ENCODE data around the gene EID2B. TPM values are rescaled to one million over a fixed set of nuclear protein-coding genes. Genes with fewer than 3 reads are reported as not detected.

Gene EID2B
- polyA plus RNA-seq, 1 donor, result 2.0 TPM

GRCh38 chr19:39501340-39501739 is 31.3 kb downstream of the EID2B start:
- H3K27ac ChIP-seq (ENCODE audit: low read length), result no peak overlapping the region
- DNase-seq, result no peak
- H3K27me3 ChIP-seq (ENCODE audit: control insufficient read depth, insufficient read depth, low read length), result peaks cover 85% of the 10 kb centered on the region
- WGBS (ENCODE audit: insufficient coverage, low lambda C conversion rate), result 100% methylated on average over 1 of the region's 5 CpGs
- peaks cover 7% of the 10 kb centered on the region for H3K4me1 ChIP-seq (ENCODE audit: control insufficient read depth, insufficient read depth, low read length)
- no peaks in the 10 kb centered on the region for H3K36me3 ChIP-seq (ENCODE audit: control insufficient read depth, insufficient read depth, low read length)
- H3K9me3 ChIP-seq (ENCODE audit: control insufficient read depth, low read depth, low read length), result peaks cover 14% of the 10 kb centered on the region
- H3K4me3 ChIP-seq (ENCODE audit: low read length), result no peak overlapping the region

GRCh38 chr19:39500543-39500942 is 32.1 kb downstream of the EID2B start:
- H3K27me3 ChIP-seq (ENCODE audit: control insufficient read depth, insufficient read depth, low read length), result peaks cover 84% of the 10 kb centered on the region
- WGBS (ENCODE audit: insufficient coverage, low lambda C conversion rate), result no CpG with 5 or more reads among the region's 4 CpGs
- no peak overlapping the region for H3K4me3 ChIP-seq (ENCODE audit: low read length)

GRCh38 chr19:39499932-39500331 is 32.7 kb downstream of the EID2B start:
- WGBS (ENCODE audit: insufficient coverage, low lambda C conversion rate), result no CpG with 5 or more reads among the region's 8 CpGs
- Histone ChIP-seq H3K27me3 (ENCODE audit: control insufficient read depth, insufficient read depth, low read length) (peaks cover 78% of the 10 kb centered on the region), H3K4me3 (ENCODE audit: low read length) (no peak overlapping the region)

More at GRCh38 chr19:39500543-39500942, 32.1 kb downstream of the EID2B start:
- H3K9me3 ChIP-seq (ENCODE audit: control insufficient read depth, low read depth, low read length), result peaks cover 14% of the 10 kb centered on the region
- no peaks in the 10 kb centered on the region for H3K36me3 ChIP-seq (ENCODE audit: control insufficient read depth, insufficient read depth, low read length)
- no peak for DNase-seq
- peaks cover 7% of the 10 kb centered on the region for H3K4me1 ChIP-seq (ENCODE audit: control insufficient read depth, insufficient read depth, low read length)
- H3K27ac ChIP-seq (ENCODE audit: low read length), result no peak overlapping the region

GRCh38 chr19:39498798-39499642 is 33.6 kb downstream of the EID2B start, which contains the start of gene DLL3:
TSS of gene DLL3 (plus strand) at chr19:39498947. CDS start at chr19:39498975, 28 bp downstream.
- Histone ChIP-seq H3K27me3 (ENCODE audit: control insufficient read depth, insufficient read depth, low read length) (peaks cover 69% of the 10 kb centered on the region), H3K4me3 (ENCODE audit: low read length) (no peak within 1 kb of the TSS), H3K36me3 (ENCODE audit: control insufficient read depth, insufficient read depth, low read length) (no peaks in the 10 kb centered on the region), H3K27ac (ENCODE audit: low read length) (no peak within 1 kb of the TSS), H3K4me1 (ENCODE audit: control insufficient read depth, insufficient read depth, low read length) (peaks cover 7% of the 10 kb centered on the region), H3K9me3 (ENCODE audit: control insufficient read depth, low read depth, low read length) (peaks cover 14% of the 10 kb centered on the region)
- peak in 1 of 2 donors; percentile 35 for DNase-seq
- no CpG with 5 or more reads among the region's 60 CpGs for WGBS (ENCODE audit: insufficient coverage, low lambda C conversion rate)

More at GRCh38 chr19:39499932-39500331, 32.7 kb downstream of the EID2B start:
- H3K27ac ChIP-seq (ENCODE audit: low read length), result no peak overlapping the region
- DNase-seq, result no peak
- H3K36me3 ChIP-seq (ENCODE audit: control insufficient read depth, insufficient read depth, low read length), result no peaks in the 10 kb centered on the region
- peaks cover 14% of the 10 kb centered on the region for H3K9me3 ChIP-seq (ENCODE audit: control insufficient read depth, low read depth, low read length)
- H3K4me1 ChIP-seq (ENCODE audit: control insufficient read depth, insufficient read depth, low read length), result peaks cover 7% of the 10 kb centered on the region

- peaks cover 7% of the 10 kb centered on the region for H3K4me1 ChIP-seq (ENCODE audit: control insufficient read depth, insufficient read depth, low read length)
Measured at GRCh38 chr19:39497996-39498797, 34.5 kb downstream of the EID2B start.

GRCh38 chr19:39497701-39497995 is 35.0 kb downstream of the EID2B start:
- Histone ChIP-seq H3K36me3 (ENCODE audit: control insufficient read depth, insufficient read depth, low read length) (no peaks in the 10 kb centered on the region), H3K4me3 (ENCODE audit: low read length) (no peak overlapping the region), H3K4me1 (ENCODE audit: control insufficient read depth, insufficient read depth, low read length) (peaks cover 7% of the 10 kb centered on the region), H3K27ac (ENCODE audit: low read length) (no peak overlapping the region), H3K9me3 (ENCODE audit: control insufficient read depth, low read depth, low read length) (peaks cover 9% of the 10 kb centered on the region), H3K27me3 (ENCODE audit: control insufficient read depth, insufficient read depth, low read length) (peaks cover 57% of the 10 kb centered on the region)
- no peak for DNase-seq
- no CpG with 5 or more reads among the region's 7 CpGs for WGBS (ENCODE audit: insufficient coverage, low lambda C conversion rate)

More at GRCh38 chr19:39497996-39498797, 34.5 kb downstream of the EID2B start:
- H3K27me3 ChIP-seq (ENCODE audit: control insufficient read depth, insufficient read depth, low read length), result peaks cover 60% of the 10 kb centered on the region
- peak in 1 of 2 donors; percentile 49 for DNase-seq
- H3K4me3 ChIP-seq (ENCODE audit: low read length), result no peak overlapping the region
- H3K9me3 ChIP-seq (ENCODE audit: control insufficient read depth, low read depth, low read length), result peaks cover 13% of the 10 kb centered on the region
- H3K27ac ChIP-seq (ENCODE audit: low read length), result no peak overlapping the region
- H3K36me3 ChIP-seq (ENCODE audit: control insufficient read depth, insufficient read depth, low read length), result no peaks in the 10 kb centered on the region
- 20% methylated on average over 1 of the region's 40 CpGs for WGBS (ENCODE audit: insufficient coverage, low lambda C conversion rate)

- no peak overlapping the region for H3K4me3 ChIP-seq (ENCODE audit: low read length)
- no peak overlapping the region for H3K27ac ChIP-seq (ENCODE audit: low read length)
- peaks cover 6% of the 10 kb centered on the region for H3K9me3 ChIP-seq (ENCODE audit: control insufficient read depth, low read depth, low read length)
- no peak for DNase-seq
- H3K27me3 ChIP-seq (ENCODE audit: control insufficient read depth, insufficient read depth, low read length), result peaks cover 47% of the 10 kb centered on the region
- peaks cover 5% of the 10 kb centered on the region for H3K36me3 ChIP-seq (ENCODE audit: control insufficient read depth, insufficient read depth, low read length)
- WGBS (ENCODE audit: insufficient coverage, low lambda C conversion rate), result no CpG with 5 or more reads among the region's 5 CpGs
- peaks cover 7% of the 10 kb centered on the region for H3K4me1 ChIP-seq (ENCODE audit: control insufficient read depth, insufficient read depth, low read length)
Measured at GRCh38 chr19:39496063-39496462, 36.6 kb downstream of the EID2B start.

GRCh38 chr19:39494661-39495060 is 38.0 kb downstream of the EID2B start:
- no peak overlapping the region for H3K4me3 ChIP-seq (ENCODE audit: low read length)
- H3K4me1 ChIP-seq (ENCODE audit: control insufficient read depth, insufficient read depth, low read length), result peaks cover 7% of the 10 kb centered on the region
- peaks cover 13% of the 10 kb centered on the region for H3K36me3 ChIP-seq (ENCODE audit: control insufficient read depth, insufficient read depth, low read length)
- no peak for DNase-seq
- H3K27ac ChIP-seq (ENCODE audit: low read length), result no peak overlapping the region
- H3K27me3 ChIP-seq (ENCODE audit: control insufficient read depth, insufficient read depth, low read length), result peaks cover 35% of the 10 kb centered on the region
- peaks cover 6% of the 10 kb centered on the region for H3K9me3 ChIP-seq (ENCODE audit: control insufficient read depth, low read depth, low read length)
- no CpG with 5 or more reads among the region's 5 CpGs for WGBS (ENCODE audit: insufficient coverage, low lambda C conversion rate)

- H3K9me3 ChIP-seq (ENCODE audit: control insufficient read depth, low read depth, low read length), result peaks cover 1% of the 10 kb centered on the region
- H3K27ac ChIP-seq (ENCODE audit: low read length), result no peak overlapping the region
- peaks cover 2% of the 10 kb centered on the region for H3K4me1 ChIP-seq (ENCODE audit: control insufficient read depth, insufficient read depth, low read length)
- no CpG with 5 or more reads among the region's 3 CpGs for WGBS (ENCODE audit: insufficient coverage, low lambda C conversion rate)
- peaks cover 16% of the 10 kb centered on the region for H3K27me3 ChIP-seq (ENCODE audit: control insufficient read depth, insufficient read depth, low read length)
- no peak for DNase-seq
- H3K4me3 ChIP-seq (ENCODE audit: low read length), result no peak overlapping the region
- peaks cover 32% of the 10 kb centered on the region for H3K36me3 ChIP-seq (ENCODE audit: control insufficient read depth, insufficient read depth, low read length)
Measured at GRCh38 chr19:39492788-39493187, 39.9 kb downstream of the EID2B start.

GRCh38 chr19:39492225-39492624 is 40.4 kb downstream of the EID2B start:
- no peak for DNase-seq
- Histone ChIP-seq H3K4me3 (ENCODE audit: low read length) (no peak overlapping the region), H3K27ac (ENCODE audit: low read length) (no peak overlapping the region), H3K4me1 (ENCODE audit: control insufficient read depth, insufficient read depth, low read length) (no peaks in the 10 kb centered on the region), H3K9me3 (ENCODE audit: control insufficient read depth, low read depth, low read length) (no peaks in the 10 kb centered on the region), H3K36me3 (ENCODE audit: control insufficient read depth, insufficient read depth, low read length) (peaks cover 35% of the 10 kb centered on the region), H3K27me3 (ENCODE audit: control insufficient read depth, insufficient read depth, low read length) (peaks cover 11% of the 10 kb centered on the region)
- no CpG with 5 or more reads among the region's 6 CpGs for WGBS (ENCODE audit: insufficient coverage, low lambda C conversion rate)
